Heart right ventricle (tissue), 16 donors: Measurements from ENCODE around the gene AMOTL2. TPM values are rescaled to one million over a fixed set of nuclear protein-coding genes. Genes with fewer than 3 reads are reported as not detected.

Source experiments
- ATAC-seq, 8 donors: fragments of 200-7000 bp; cut with Tn5 transposase; one replicate each; pipeline ENCODE4 v1.9.1; 2020; ENCODE audit warnings: mild to moderate bottlenecking in 8 of 8, moderate library complexity in 8 of 8, moderate number of reproducible peaks in 1 of 8
- DNase-seq, 2 donors: peaks; one replicate each; pipeline ENCODE4 v3.0.0-alpha.2; 2020
- H3K27ac ChIP-seq, 10 donors: fragments of 200-600 bp; sonication (generic) in 2 of 10; one replicate each; pipeline versions ENCODE4 v1.5.0 to v1.8.0; 2020 to 2022; ENCODE audit warnings: mild to moderate bottlenecking in 3 of 10
- H3K27me3 ChIP-seq, 7 donors: fragments of 200-600 bp; one replicate each; pipeline ENCODE4 v1.8.0; 2021 to 2022; ENCODE audit warnings: mild to moderate bottlenecking in 2 of 7
- H3K36me3 ChIP-seq, 9 donors: fragments of 200-600 bp; sonication (generic) in 1 of 9; one replicate each; pipeline versions ENCODE4 v1.5.0 to v1.8.0; 2020 to 2022; ENCODE audit warnings: mild to moderate bottlenecking in 2 of 9
- H3K4me1 ChIP-seq, 9 donors: fragments of 200-600 bp; sonication (generic) in 1 of 9; one replicate each; pipeline versions ENCODE4 v1.5.0 to v1.8.0; 2020 to 2022; ENCODE audit warnings: mild to moderate bottlenecking in 4 of 9
- H3K4me3 ChIP-seq, 10 donors: fragments of 200-600 bp; sonication (generic) in 2 of 10; one replicate each; pipeline versions ENCODE4 v1.5.0 to v1.8.0; 2020 to 2022; ENCODE audit warnings: mild to moderate bottlenecking in 7 of 10, moderate library complexity in 2 of 10
- H3K9me3 ChIP-seq, 11 donors: fragments of 200-600 bp in 10 of 11; sonication (generic) in 2 of 11; one replicate each; pipeline versions ENCODE4 v1.5.0 to v1.8.0; 2013 to 2022; ENCODE audit warnings: mild to moderate bottlenecking in 2 of 11, control low read depth in 1 of 11, moderate library complexity in 1 of 11
- CTCF ChIP-seq, 9 donors: fragments of 200-600 bp; sonication (generic) in 2 of 9; IDR thresholded peaks; one replicate each; pipeline versions ENCODE4 v1.5.0 to v1.8.0; 2021 to 2022; ENCODE audit warnings: antibody characterized with exemption in 9 of 9, mild to moderate bottlenecking in 5 of 9, moderate library complexity in 1 of 9
- WGBS, 2 donors: extraction: QIAGEN DNeasy Blood & Tissue Kit; methylation state at CpG; one replicate each; pipeline ENCODE4 v1.1.7; 2013; ENCODE audit warnings: inconsistent platforms in 1 of 2; 5-methylcytosine and 5-hydroxymethylcytosine counted together
- intact Hi-C, 10 donors: fragments of 100-400 bp; cut with DNase I; formaldehyde crosslinking; loops; one replicate each; pipeline versions ENCODE4 v1.11.1 to v1.14.2; 2022
- polyA plus RNA-seq, 2 donors: library from polyadenylated mRNA; stranded (reverse); fragments of 200-250 nt; gene quantifications; one replicate each; pipeline ENCODE4 v1.2.3, GENCODE V29; 2013
- total RNA-seq, 10 donors: library from RNA; stranded (reverse); fragmentation: NEBNext Ultra II Directional in 3 of 10; extraction: Animal tissue kit (Norgen Biotek cat#: 25700) in 3 of 10; gene quantifications; one replicate each; pipeline versions ENCODE4 v1.2.1 to v1.2.4, GENCODE V29; 2021 to 2023
- donor health status: Arrhythmogenic right ventricular cardiomyopathy.
- donor health status: ischemic (EF 13 %, LVEDD 7.1; RV severe dilation, severe dysfunction).
- donor health status: healthy with polysubstance abuse.
- donor health status: DM: no; HTN: yes; CAD: no.
- donor health status: DM: no; HTN: no; CAD: no.
- donor health status: ischemic (EF 25% LVEDD 6.9; RV normal size, moderate dysfunction).
- donor health status: ischemic (EF 25% LVEDD 5.7; RV mildly dilated, moderate dysfunction).
- donor health status: healthy.
- donor health status: DM: yes; HTN: yes; CAD: no.
- donor health status: Ischemic cardiomyopathy.
- donor health status: ischemic (EF 35%, LVEDD 5.7; RV mildly dilated, moderate dysfunction).
- donor health status: nonischemic (EF 11% LVEDD 7.7; RV severe dilation, severe dysfunction).
- donor health status: DM: yes; HTN: yes; CAD: no.
- donor health status: PGD.
- donor health status: ischemic (EF 29% LVEDD 5.4; RV normal size, mild dysfunction).
- donor health status: nonischemic (EF 23%, LVEDD 6.1; RV moderate dilation, normal function).

Gene AMOTL2
- total and polyA plus RNA-seq, 12 donors: 18.7 to 96.6 (median 54.1) TPM

- no peak for TF ChIP-seq CTCF (IDR thresholded peaks at IDR 0.05)
- Histone ChIP-seq H3K9me3 (no peaks in the 10 kb centered on the region), H3K27ac (peak overlapping the region in 1 of 10 donors; percentile 2), H3K36me3 (no peaks in the 10 kb centered on the region), H3K4me1 (peaks cover 7 to 53% (median 32%) of the 10 kb centered on the region in 9 donors), H3K27me3 (no peaks in the 10 kb centered on the region), H3K4me3 (no peak overlapping the region)
- DNase-seq: no peak
- intact Hi-C loops: no loop called here
- ATAC-seq: peak in 5 of 8 donors; percentile 30 to 71 (median 48)
- 42 to 59% methylated on average over 6 of the region's 6 CpGs for WGBS, 2 donors
Observed at GRCh38 chr3:134336587-134336986, 37.7 kb downstream of the AMOTL2 start.

GRCh38 chr3:134334901-134335280, 39.4 kb downstream of the AMOTL2 start:
- DNase-seq (no peak), ATAC-seq (no peak)
- Histone ChIP-seq H3K36me3 (no peaks in the 10 kb centered on the region), H3K9me3 (no peaks in the 10 kb centered on the region), H3K27me3 (no peaks in the 10 kb centered on the region), H3K27ac (peak overlapping the region in 8 of 10 donors; percentile 30 to 84 (median 67)), H3K4me3 (no peak overlapping the region), H3K4me1 (peaks cover 9 to 64% (median 40%) of the 10 kb centered on the region in 9 donors)
- WGBS, 2 donors: 39 to 53% methylated on average over 2 of the region's 2 CpGs
- intact Hi-C loops: no loop called here
- TF ChIP-seq CTCF (IDR thresholded peaks at IDR 0.05): no peak

GRCh38 chr3:134334231-134334900, 39.9 kb downstream of the AMOTL2 start:
- H3K4me1 ChIP-seq: peaks cover 9 to 64% (median 40%) of the 10 kb centered on the region in 9 donors
- DNase-seq (no peak), ATAC-seq (peak in 4 of 8 donors; percentile 29 to 53 (median 34))
- H3K36me3 ChIP-seq: no peaks in the 10 kb centered on the region
- no peak overlapping the region for H3K4me3 ChIP-seq
- no peaks in the 10 kb centered on the region for H3K9me3 ChIP-seq
- no peaks in the 10 kb centered on the region for H3K27me3 ChIP-seq
- WGBS, 2 donors: 70 to 77% methylated on average over 3 of the region's 3 CpGs
- intact Hi-C loops: no loop called here
- no peak for TF ChIP-seq CTCF (IDR thresholded peaks at IDR 0.05)
- peak overlapping the region in 9 of 10 donors; percentile 30 to 84 (median 66) for H3K27ac ChIP-seq

- Histone ChIP-seq H3K36me3 (no peaks in the 10 kb centered on the region), H3K4me1 (peaks cover 9 to 64% (median 41%) of the 10 kb centered on the region in 9 donors), H3K27me3 (no peaks in the 10 kb centered on the region), H3K4me3 (no peak overlapping the region), H3K9me3 (no peaks in the 10 kb centered on the region), H3K27ac (peak overlapping the region in 9 of 10 donors; percentile 30 to 84 (median 66))
- TF ChIP-seq CTCF (IDR thresholded peaks at IDR 0.05): peak in 1 of 9 donors; percentile 5
- peak in 4 of 8 donors; percentile 34 to 62 (median 58) for ATAC-seq
- WGBS, 2 donors: 58 to 64% methylated on average over 10 of the region's 10 CpGs
- intact Hi-C loops: no loop called here
- DNase-seq: no peak
Observed at GRCh38 chr3:134333522-134334181, 40.6 kb downstream of the AMOTL2 start.
